Ectodermal cell (in vitro differentiated cells): ENCODE results near the gene FAM240A.
"Not testable (repeated sequence)": the region's sequence is repeated elsewhere in the genome, so short reads cannot be mapped to it uniquely, and the experiment has no call there.

Experiments used
- H3K27ac ChIP-seq: 2 replicates; pipeline ENCODE4 v1.7.0; 2013; ENCODE audit warnings: mild to moderate bottlenecking, low read depth, low read length; ENCODE audit not compliant: insufficient read depth, poor library complexity, severe bottlenecking
- H3K27me3 ChIP-seq: 2 replicates; pipeline ENCODE4 v1.7.0; 2013; ENCODE audit warnings: mild to moderate bottlenecking, low read length; ENCODE audit not compliant: insufficient read depth, control insufficient read depth, poor library complexity, severe bottlenecking
- H3K36me3 ChIP-seq: one replicate; pipeline ENCODE4 v1.7.0; 2013; ENCODE audit warnings: low read length; ENCODE audit not compliant: control insufficient read depth, insufficient read depth
- H3K4me1 ChIP-seq: one replicate; pipeline ENCODE4 v1.7.0; 2013; ENCODE audit warnings: low read length; ENCODE audit not compliant: control insufficient read depth, insufficient read depth
- H3K4me3 ChIP-seq: 2 replicates; pipeline ENCODE4 v1.7.0; 2013; ENCODE audit warnings: low read depth, low read length, control low read depth; ENCODE audit not compliant: insufficient read depth
- H3K9me3 ChIP-seq: 2 replicates; pipeline ENCODE4 v1.7.0; 2013; ENCODE audit warnings: mild to moderate bottlenecking, low read length, moderate library complexity; ENCODE audit not compliant: control insufficient read depth
- WGBS, 2 experiments: methylation state at CpG; one replicate each; pipeline ENCODE4 v1.1.7; 2013; ENCODE audit warnings: missing lambda C conversion rate in 2 of 2; 5-methylcytosine and 5-hydroxymethylcytosine counted together

FAM240A gene

GRCh38 chr3:46586738-46587246 is 25.5 kb upstream of the FAM240A start:
- Histone ChIP-seq H3K27ac (no peak overlapping the region), H3K9me3 (no peaks in the 10 kb centered on the region), H3K36me3 (no peaks in the 10 kb centered on the region), H3K4me1 (no peaks in the 10 kb centered on the region), H3K27me3 (no peaks in the 10 kb centered on the region), H3K4me3 (no peak overlapping the region)
- 86 to 89% methylated on average over 6 of the region's 6 CpGs for WGBS, 2 experiments

DNA sequence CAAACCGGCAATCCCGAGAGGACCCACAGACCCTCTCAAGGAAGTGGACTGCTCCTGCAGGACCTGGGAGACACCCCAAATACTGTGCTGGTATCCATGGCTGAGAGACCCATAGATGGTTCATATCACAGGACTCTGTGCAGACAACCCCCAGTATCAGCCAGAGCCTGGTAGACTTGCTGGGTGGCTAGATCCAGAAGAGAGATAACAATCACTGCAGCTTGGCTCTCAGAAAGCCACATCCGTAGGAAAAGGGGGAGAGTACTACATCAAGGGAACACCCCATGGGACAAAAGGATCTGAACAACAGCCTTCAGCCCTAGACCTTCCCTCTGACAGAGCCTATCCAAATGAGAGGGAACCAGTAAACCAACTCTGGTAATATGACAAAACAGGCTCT is 25.1 kb upstream of the FAM240A start:
- not testable (repeated sequence) for H3K27ac ChIP-seq, H3K4me3 ChIP-seq, H3K9me3 ChIP-seq, H3K4me1 ChIP-seq, H3K36me3 ChIP-seq, H3K27me3 ChIP-seq
- 75 to 76% methylated on average over 3 of the region's 3 CpGs for WGBS, 2 experiments

DNA sequence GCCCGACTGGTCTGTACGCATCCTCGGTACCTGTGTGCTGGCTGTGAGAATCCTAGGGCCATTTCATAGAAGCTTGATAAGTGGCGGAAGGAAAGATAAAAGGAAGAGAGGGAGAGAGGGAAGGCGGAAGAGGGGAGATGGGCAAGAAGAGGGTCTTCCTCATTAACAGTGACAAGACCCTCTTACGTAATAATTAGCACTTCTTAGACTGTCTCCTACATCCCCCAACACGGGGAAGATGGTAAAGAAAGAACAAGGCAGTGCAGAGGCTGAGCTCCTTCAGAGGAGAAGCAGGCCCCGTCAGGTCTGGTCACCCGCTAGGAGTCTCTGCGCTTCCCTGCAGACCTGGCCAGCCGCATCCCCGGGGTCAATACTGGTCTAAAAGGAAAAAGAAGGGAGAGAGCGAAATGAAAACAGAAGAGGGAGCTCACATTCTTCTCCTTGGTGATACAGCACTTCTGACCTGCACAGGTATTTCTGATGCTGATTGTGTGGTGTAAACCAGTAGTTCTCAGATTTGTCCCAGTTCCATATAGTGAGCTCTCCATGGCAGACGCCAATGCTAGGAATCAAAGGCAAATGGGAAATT is 19.0 kb upstream of the FAM240A start:
- no peak overlapping the region for H3K27ac ChIP-seq
- H3K27me3 ChIP-seq: no peaks in the 10 kb centered on the region
- no peaks in the 10 kb centered on the region for H3K9me3 ChIP-seq
- H3K4me3 ChIP-seq: no peak overlapping the region
- WGBS, 2 experiments: 91 to 92% methylated on average over 13 to 14 of the region's 14 CpGs
- no peaks in the 10 kb centered on the region for H3K36me3 ChIP-seq
- H3K4me1 ChIP-seq: no peaks in the 10 kb centered on the region

- Histone ChIP-seq H3K9me3 (no peaks in the 10 kb centered on the region), H3K36me3 (no peaks in the 10 kb centered on the region), H3K27me3 (no peaks in the 10 kb centered on the region), H3K27ac (no peak overlapping the region), H3K4me1 (no peaks in the 10 kb centered on the region), H3K4me3 (no peak overlapping the region)
These were observed 18.3 kb upstream of the FAM240A start for GRCh38 chr3:46593979-46594378.

DNA sequence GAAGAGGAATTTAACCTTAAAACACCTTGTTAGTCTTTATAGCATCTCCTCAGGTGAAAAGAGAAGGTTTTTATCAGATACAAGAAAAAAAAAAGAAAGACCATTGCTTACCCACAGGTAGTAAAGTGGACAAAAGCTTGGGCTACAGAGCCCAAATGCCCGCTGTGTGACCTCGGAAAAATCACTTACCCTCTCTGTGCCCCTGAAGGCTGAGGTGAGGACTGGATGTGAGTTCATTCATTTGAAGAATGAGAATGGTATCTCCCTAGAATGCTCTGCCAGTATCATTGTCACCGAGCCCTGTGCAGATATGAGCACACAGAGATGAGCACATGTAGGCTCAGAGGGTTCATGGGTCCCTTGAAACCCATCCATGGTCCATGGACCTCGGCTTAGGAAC is 17.6 kb upstream of the FAM240A start:
- Histone ChIP-seq H3K27me3 (no peaks in the 10 kb centered on the region), H3K4me3 (no peak overlapping the region), H3K9me3 (no peaks in the 10 kb centered on the region), H3K36me3 (no peaks in the 10 kb centered on the region), H3K27ac (no peak overlapping the region), H3K4me1 (no peaks in the 10 kb centered on the region)
- WGBS, 2 experiments: 97% methylated on average over 4 of the region's 4 CpGs

- H3K36me3 ChIP-seq: no peaks in the 10 kb centered on the region
- no peak overlapping the region for H3K27ac ChIP-seq
- H3K4me1 ChIP-seq: no peaks in the 10 kb centered on the region
- 83 to 85% methylated on average over 8 of the region's 8 CpGs for WGBS, 2 experiments
- H3K27me3 ChIP-seq: no peaks in the 10 kb centered on the region
- no peak overlapping the region for H3K4me3 ChIP-seq
- H3K9me3 ChIP-seq: no peaks in the 10 kb centered on the region
These were observed 16.5 kb upstream of the FAM240A start for GRCh38 chr3:46595819-46596314.

DNA sequence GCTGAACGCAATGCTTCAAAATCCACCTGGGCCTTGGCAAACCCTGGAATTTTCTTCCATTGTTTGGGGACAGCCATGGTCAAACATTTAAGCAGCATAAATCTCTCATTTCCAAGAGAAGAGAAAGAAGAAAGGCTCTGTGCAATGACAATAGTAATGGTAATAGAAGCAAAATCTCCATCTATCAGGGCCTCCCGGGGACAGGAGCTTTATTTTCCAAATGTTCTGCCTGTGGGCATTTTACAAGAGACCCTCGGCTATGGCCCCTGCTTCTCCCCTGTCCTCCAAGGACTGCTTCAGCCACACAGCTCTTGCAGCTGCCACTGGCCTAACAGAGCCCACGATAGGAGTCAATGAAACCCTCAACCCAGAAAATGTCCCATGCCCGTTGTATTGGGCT is 12.7 kb upstream of the FAM240A start:
- H3K9me3 ChIP-seq: no peaks in the 10 kb centered on the region
- no peaks in the 10 kb centered on the region for H3K4me1 ChIP-seq
- no peak overlapping the region for H3K4me3 ChIP-seq
- 59% methylated on average over 5 of the region's 5 CpGs for WGBS, 2 experiments
- no peaks in the 10 kb centered on the region for H3K36me3 ChIP-seq
- H3K27me3 ChIP-seq: no peaks in the 10 kb centered on the region
- H3K27ac ChIP-seq: no peak overlapping the region

DNA sequence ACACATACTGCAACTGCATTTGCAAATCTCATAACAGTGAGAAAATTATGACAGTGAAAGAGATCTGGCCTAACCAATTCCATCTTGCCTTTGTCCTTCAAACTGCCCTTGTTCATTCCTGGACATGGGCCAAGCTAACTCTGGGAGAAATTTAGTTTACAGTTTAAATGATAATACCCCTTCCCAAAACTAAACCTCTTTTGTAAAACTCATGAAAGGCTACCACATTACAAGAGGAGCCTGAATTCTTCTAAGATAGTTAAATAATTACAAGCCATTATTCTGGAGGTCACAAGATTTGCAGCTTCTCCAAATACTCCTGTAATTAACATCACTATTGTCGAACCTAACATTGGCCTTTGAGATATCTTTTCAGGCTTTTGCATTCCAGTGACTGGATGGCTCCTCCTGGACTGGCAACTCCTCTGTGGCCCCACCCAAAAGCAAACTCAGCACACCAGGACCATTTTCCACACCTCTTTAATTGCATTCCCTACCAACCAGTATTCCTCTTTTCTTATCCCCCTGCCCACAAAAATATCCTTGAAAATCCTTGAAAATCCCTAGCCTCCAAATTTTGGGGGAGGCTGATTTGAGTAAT is 8.8 kb upstream of the FAM240A start:
- Histone ChIP-seq H3K4me3 (no peak overlapping the region), H3K36me3 (no peaks in the 10 kb centered on the region), H3K27me3 (no peaks in the 10 kb centered on the region), H3K27ac (no peak overlapping the region), H3K9me3 (no peaks in the 10 kb centered on the region), H3K4me1 (no peaks in the 10 kb centered on the region)
- 44 to 56% methylated on average over 1 of the region's 1 CpG for WGBS, 2 experiments

- H3K27ac ChIP-seq: no peak overlapping the region
- no peaks in the 10 kb centered on the region for H3K27me3 ChIP-seq
- no peak overlapping the region for H3K4me3 ChIP-seq
- WGBS, 2 experiments: 88 to 94% methylated on average over 2 of the region's 2 CpGs
- no peaks in the 10 kb centered on the region for H3K36me3 ChIP-seq
- no peaks in the 10 kb centered on the region for H3K4me1 ChIP-seq
- no peaks in the 10 kb centered on the region for H3K9me3 ChIP-seq
These were observed 8.2 kb upstream of the FAM240A start for GRCh38 chr3:46604127-46604526.

- Histone ChIP-seq H3K4me3 (no peak overlapping the region), H3K4me1 (no peaks in the 10 kb centered on the region), H3K9me3 (no peaks in the 10 kb centered on the region), H3K27ac (no peak overlapping the region), H3K36me3 (no peaks in the 10 kb centered on the region), H3K27me3 (no peaks in the 10 kb centered on the region)
- WGBS, 2 experiments: 58 to 59% methylated on average over 6 of the region's 6 CpGs
These were observed 4.7 kb upstream of the FAM240A start for GRCh38 chr3:46607603-46608028.
